ENCODE results near the gene SAA2.
A peak's percentile ranks its signal among the peaks of the same experiment; 100 is the strongest.

Gene SAA2

DNA sequence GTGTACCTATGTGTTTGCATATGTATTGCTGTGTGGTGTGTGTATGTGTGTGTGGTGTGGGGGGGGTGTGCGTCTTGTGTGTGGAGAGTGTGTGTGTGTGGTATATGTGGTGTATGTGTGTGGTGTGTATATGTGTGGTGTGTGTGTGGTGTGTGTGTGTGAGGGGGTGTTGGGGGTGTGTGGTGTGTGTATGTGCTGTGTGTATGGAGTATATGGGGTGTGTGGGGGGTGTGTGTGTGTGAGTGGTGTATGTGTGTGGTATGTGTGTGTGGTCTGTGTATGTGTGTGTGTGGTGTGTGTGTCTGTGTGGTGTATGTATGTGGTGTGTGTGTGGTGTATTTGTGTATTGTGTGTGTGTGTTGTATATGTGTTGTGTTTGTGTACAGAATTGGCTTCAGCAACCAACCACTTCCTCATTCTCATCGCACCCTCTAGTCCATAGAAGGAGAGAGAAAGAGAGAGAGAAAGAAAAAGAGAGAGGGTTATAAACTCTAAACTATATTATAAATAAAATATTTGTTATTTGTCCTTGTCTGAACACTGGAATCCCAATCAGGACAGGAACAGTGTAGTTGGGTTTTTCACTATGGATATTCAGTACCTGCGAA lies 25.6 kb downstream of the SAA2 start:
- TF ChIP-seq, protein P1, sequence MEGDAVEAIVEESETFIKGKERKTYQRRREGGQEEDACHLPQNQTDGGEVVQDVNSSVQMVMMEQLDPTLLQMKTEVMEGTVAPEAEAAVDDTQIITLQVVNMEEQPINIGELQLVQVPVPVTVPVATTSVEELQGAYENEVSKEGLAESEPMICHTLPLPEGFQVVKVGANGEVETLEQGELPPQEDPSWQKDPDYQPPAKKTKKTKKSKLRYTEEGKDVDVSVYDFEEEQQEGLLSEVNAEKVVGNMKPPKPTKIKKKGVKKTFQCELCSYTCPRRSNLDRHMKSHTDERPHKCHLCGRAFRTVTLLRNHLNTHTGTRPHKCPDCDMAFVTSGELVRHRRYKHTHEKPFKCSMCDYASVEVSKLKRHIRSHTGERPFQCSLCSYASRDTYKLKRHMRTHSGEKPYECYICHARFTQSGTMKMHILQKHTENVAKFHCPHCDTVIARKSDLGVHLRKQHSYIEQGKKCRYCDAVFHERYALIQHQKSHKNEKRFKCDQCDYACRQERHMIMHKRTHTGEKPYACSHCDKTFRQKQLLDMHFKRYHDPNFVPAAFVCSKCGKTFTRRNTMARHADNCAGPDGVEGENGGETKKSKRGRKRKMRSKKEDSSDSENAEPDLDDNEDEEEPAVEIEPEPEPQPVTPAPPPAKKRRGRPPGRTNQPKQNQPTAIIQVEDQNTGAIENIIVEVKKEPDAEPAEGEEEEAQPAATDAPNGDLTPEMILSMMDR (IDR thresholded peaks at IDR 0.05) = no peak

DNA sequence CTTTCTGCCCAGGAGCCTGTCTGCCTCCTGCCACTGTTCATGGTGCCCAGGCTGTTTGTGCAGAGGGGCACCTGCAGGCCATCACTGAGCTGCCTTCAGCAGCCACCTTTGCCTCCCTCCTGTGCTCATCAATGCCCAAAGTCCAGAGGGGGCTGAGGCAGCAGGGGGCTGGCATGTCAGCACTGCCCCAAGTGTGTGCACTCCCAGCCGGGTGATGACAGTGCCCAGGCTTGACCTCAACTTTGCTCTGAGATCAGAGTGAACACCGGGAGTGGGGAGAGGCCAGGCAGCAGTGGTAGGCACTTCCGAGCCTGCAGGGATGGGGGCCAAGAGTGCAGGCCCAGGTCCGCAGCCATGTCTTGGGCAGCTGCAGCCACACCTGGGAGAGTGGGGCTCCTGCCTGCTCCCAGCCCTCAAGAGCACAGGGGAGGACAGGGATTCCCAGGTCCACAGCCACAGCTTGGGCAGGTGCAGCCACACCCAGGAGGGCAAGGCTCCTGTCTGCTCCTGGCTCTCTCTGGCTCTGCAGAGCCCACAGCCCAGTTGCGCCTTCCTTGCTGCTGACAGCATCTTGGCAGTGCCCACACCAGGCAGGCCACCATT lies 27.1 kb downstream of the SAA2 start:
- TF ChIP-seq, protein P1 (IDR thresholded peaks at IDR 0.05) = no peak

DNA sequence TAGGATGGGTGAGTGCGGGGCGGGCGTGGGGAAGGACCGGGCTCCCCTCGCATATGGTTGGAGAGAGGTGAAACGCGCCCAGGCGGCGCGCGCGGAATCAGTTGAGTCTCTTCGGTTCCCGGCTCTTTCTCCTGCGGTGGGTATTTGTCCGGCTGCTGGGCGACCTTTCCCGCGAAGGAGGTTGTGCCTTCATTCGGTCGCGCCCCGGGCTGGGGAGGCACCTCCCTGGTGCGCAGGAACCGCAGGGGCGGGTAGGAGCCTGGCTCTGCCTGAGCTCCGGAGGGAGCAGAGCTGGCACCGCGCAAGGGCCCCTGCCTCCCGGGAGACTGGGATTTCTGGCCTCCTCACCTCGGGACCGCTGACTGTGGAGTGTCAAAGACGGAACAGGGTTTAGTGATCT lies 39.4 kb downstream of the SAA2 start:
- TF ChIP-seq, protein P1 (IDR thresholded peaks at IDR 0.05) = no peak

DNA sequence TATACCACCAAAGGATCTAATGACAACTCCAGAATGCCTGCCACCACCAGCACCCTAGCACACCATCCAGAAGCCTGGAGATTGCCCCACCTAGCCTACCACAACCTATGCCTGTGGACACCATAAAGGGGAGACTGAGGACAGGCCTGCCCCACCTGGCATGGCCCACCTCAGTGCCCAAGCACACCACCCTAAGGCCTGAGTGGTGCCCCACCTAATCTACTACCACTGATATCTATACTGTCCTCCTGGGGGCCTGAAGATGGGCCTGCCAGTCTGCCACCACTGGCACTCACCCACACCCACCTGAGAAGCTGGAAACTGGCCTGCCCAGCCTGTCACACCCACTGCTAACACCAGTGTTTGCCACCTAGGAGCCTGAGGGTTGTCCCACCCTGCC lies 43.7 kb downstream of the SAA2 start:
- TF ChIP-seq, protein P1 (IDR thresholded peaks at IDR 0.05) = no peak

DNA sequence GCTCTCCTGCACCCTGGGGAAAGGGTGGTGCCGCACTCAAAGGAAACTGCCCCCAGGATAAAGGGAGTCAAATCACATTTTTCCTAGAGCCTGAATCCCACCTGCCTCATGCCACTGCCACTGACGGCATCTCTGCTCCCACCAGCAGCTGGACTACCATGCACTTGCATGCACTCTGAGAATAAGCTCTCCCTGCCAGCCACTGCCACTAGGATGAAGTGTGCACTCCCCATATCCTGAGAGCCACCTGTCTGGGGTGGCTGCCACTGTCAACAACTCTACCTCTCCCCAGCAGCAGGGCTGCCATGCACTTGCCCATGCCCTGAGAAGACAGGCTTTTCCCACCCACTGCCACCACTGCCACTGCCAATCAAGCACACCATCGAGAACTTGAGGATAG lies 44.2 kb downstream of the SAA2 start:
- TF ChIP-seq, protein P1 (IDR thresholded peaks at IDR 0.05) = no peak

DNA sequence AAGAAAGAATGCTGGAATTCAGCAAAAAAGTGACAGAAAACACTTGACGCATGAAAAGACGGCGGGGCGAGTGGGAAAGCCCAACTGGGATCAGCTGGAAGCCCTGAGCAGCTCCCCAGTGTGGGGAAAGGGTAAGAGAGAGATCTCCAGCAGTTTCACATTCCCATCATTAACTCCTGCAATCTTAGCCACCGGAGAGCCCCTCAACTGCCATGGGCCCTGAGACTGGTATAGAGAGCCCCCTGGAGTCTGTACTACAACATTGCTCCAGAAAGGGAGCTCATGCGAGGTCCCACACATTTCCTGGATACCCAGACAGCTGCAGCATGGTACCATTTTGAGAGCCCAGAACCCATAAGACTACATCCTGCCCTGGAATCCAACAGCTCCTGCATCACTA lies 44.7 kb downstream of the SAA2 start:
- TF ChIP-seq, protein P1 (IDR thresholded peaks at IDR 0.05) = peak; percentile 36; the same call in 1 of the 2 replicates

DNA sequence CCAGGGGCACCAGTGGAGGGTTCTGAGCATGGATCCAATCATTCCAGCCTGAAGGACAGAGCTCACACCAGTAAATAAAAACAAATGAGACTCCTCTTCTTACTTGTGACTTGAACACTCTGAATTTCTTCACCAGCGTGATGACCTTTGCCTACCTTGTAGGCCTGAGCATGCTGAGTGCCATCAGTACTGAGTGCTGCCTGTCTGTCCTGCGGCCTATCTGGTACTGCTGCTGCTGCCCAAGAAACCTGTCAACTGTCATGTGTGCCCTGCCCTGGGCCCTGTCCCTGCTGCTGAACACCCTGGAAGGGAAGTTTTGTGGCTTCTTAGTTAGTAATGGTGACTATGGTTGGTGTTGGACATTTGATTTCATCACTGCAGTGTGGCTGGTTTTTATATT lies 51.9 kb downstream of the SAA2 start:
- TF ChIP-seq, protein P1 (IDR thresholded peaks at IDR 0.05) = no peak

Data from LNCAP (cell line).